Fibroblast of mammary gland (primary cell): Measurements from ENCODE around the gene SUMF1.

Experiments
- DNase-seq: peaks from one replicate; pipeline ENCODE4 v3.0.0-alpha.2; 2010; ENCODE audit warnings: low read depth
- H3K4me3 ChIP-seq: 2 replicates; pipeline ENCODE4 v1.5.1; 2011; ENCODE audit warnings: low read depth, mild to moderate bottlenecking, low read length, moderate library complexity; ENCODE audit not compliant: control insufficient read depth
- TF ChIP-seq, protein P1 (sequence below): conservative IDR thresholded peaks from 2 replicates; pipeline ENCODE4 v1.5.1; 2011; ENCODE audit warnings: low read depth, low read length, inconsistent platforms; ENCODE audit not compliant: control insufficient read depth, insufficient read depth

Gene SUMF1

GRCh38 chr3:4426782-4427344 is 40.2 kb downstream of the SUMF1 start:
- H3K4me3 ChIP-seq: no peak overlapping the region
- TF ChIP-seq, protein P1, sequence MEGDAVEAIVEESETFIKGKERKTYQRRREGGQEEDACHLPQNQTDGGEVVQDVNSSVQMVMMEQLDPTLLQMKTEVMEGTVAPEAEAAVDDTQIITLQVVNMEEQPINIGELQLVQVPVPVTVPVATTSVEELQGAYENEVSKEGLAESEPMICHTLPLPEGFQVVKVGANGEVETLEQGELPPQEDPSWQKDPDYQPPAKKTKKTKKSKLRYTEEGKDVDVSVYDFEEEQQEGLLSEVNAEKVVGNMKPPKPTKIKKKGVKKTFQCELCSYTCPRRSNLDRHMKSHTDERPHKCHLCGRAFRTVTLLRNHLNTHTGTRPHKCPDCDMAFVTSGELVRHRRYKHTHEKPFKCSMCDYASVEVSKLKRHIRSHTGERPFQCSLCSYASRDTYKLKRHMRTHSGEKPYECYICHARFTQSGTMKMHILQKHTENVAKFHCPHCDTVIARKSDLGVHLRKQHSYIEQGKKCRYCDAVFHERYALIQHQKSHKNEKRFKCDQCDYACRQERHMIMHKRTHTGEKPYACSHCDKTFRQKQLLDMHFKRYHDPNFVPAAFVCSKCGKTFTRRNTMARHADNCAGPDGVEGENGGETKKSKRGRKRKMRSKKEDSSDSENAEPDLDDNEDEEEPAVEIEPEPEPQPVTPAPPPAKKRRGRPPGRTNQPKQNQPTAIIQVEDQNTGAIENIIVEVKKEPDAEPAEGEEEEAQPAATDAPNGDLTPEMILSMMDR: no peak
- peak; percentile 94 for DNase-seq

DNA sequence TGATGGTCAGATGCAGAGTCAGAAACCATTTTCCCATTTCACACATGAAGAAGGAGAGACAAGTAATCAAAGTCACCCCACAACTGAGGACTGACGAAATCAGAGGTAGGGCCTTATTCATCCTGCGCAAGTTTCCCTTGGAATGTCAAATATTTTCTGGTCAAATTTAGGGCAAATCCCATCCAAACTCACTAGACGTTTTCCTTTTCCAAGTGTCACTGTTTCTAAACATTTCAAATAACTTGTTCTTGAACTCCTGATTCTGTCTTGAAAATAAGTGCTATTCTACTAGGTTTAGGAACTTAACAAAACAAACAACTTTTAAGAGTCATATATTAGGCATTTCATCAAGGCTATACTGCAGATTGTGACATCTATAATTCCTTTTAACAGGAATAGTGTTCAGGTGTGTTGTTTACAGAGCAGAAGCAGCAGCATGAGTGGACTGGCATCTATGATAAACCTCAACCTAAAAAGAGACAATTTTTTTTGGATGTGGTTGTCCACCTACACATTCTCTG is 40.7 kb downstream of the SUMF1 start:
- DNase-seq: no peak
- no peak overlapping the region for H3K4me3 ChIP-seq
- TF ChIP-seq, protein P1: no peak

GRCh38 chr3:4425707-4426106 is 41.4 kb downstream of the SUMF1 start:
- TF ChIP-seq, protein P1: no peak
- peak; percentile 36 for DNase-seq
- H3K4me3 ChIP-seq: no peak overlapping the region

- no peak overlapping the region for H3K4me3 ChIP-seq
- TF ChIP-seq, protein P1: no peak
- no peak for DNase-seq
Observed at GRCh38 chr3:4425055-4425454, 42.0 kb downstream of the SUMF1 start.

GRCh38 chr3:4421121-4421520 is 45.9 kb downstream of the SUMF1 start:
- TF ChIP-seq, protein P1: no peak
- peak; percentile 90 for DNase-seq
- H3K4me3 ChIP-seq: no peak overlapping the region

- TF ChIP-seq, protein P1: no peak
- no peak for DNase-seq
Observed at GRCh38 chr3:4419920-4420319, 47.1 kb downstream of the SUMF1 start.

More at GRCh38 chr3:4419920-4420319, 47.1 kb downstream of the SUMF1 start:
- H3K4me3 ChIP-seq: no peak overlapping the region
